Measurements from ENCODE around the gene C9orf57.
"Not testable (repeated sequence)": the region's sequence is repeated elsewhere in the genome, so short reads cannot be mapped to it uniquely, and the experiment has no call there.

The C9orf57 gene

GRCh38 chr9:72022841-72023240 lies 37.6 kb downstream of the C9orf57 start:
- peak; percentile 89 for DNase-seq

DNA sequence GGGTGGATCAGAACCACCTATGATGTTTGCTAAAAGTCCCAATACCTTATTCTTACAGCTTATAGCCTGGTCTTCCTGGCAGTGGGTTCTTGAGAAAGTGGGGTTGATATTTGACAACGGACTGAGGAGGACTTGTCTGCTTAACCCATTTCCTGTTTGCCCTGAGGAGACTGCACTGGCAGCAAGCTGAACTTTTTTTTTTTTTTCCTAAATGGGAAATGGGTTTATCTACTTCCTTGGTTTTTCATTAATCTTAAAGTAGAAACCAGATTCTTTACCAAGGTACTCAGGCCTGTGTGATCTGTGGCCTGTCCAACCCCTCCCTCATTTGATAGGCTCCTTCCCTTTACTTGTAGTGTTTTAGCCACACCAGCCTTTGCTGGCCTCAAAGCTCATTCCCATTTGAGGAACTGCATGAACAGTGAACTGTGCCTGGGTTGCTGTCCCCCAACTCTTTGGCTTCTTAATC lies 47.1 kb downstream of the C9orf57 start:
- no peak for DNase-seq

GRCh38 chr9:72012646-72013045 lies 47.8 kb downstream of the C9orf57 start:
- DNase-seq = no peak

DNA sequence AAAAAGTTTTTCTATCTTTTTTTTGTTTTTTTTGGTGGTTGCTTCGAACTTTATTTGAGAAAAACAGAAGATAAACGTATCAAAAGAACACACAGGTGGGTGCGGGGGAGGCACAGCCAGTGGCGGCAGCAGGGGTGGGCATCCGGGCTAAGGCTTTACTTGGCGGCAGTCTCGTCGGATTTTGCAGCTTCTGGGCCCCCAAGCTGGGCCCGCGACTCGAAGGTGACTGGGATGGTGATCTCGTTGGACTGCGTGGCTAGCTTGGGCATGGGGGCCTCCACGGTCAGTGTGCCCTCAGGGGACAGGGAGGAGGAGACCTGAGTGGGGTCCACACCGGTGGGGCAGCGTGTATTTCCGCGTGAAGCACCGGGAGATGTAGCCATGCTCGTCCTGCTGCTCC lies 52.7 kb downstream of the C9orf57 start:
- DNase-seq = not testable (repeated sequence)

DNA sequence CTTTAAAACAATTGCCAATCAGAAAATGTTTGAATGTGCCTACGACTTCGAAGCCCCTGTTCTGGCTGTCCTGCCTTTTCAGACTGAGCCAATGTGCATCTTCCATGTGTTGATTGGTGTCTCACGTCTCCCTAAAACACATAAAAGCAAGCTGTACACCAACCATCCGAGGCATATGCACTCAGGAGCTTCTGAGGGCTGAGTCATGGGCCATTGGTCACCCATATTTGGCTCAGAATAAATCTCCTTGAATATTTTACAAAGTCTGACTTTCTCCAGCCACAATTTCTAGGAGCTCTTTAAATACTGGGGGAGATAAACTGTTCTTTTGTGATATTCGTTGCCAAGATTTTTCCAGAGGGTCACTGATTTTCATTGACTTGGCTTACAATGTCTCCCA lies 53.9 kb downstream of the C9orf57 start:
- DNase-seq = no peak

- DNase-seq = no peak
Measured at GRCh38 chr9:72005451-72005850, 55.0 kb downstream of the C9orf57 start.
